Epithelial cell of proximal tubule (primary cell): ENCODE data around the gene MAN2A2. TPM values are rescaled to one million over a fixed set of nuclear protein-coding genes. Genes with fewer than 3 reads are reported as not detected.

Experiments used
- DNase-seq: peaks from one replicate; pipeline ENCODE4 v3.0.0-alpha.2; 2011; ENCODE audit warnings: low read depth
- H3K4me3 ChIP-seq: 2 replicates; pipeline ENCODE4 v1.5.1; 2011; ENCODE audit warnings: low read depth, mild to moderate bottlenecking, low read length
- total RNA-seq: library from RNA; depleted of rRNA; stranded (reverse); fragments of >200 nt; gene quantifications from 2 replicates; pipeline ENCODE4 v1.2.3, GENCODE V29; 2015
- TF ChIP-seq, protein P1 (sequence below): conservative IDR thresholded peaks from 2 replicates; pipeline ENCODE4 v1.5.1; 2012; ENCODE audit warnings: low read depth, mild to moderate bottlenecking, low read length

MAN2A2 gene
- total RNA-seq, 1 donor from 2014 or later = 25.3 TPM

GRCh38 chr15:90860942-90861675, 42.0 kb upstream of the MAN2A2 start:
- no peak for DNase-seq
- TF ChIP-seq, protein P1, sequence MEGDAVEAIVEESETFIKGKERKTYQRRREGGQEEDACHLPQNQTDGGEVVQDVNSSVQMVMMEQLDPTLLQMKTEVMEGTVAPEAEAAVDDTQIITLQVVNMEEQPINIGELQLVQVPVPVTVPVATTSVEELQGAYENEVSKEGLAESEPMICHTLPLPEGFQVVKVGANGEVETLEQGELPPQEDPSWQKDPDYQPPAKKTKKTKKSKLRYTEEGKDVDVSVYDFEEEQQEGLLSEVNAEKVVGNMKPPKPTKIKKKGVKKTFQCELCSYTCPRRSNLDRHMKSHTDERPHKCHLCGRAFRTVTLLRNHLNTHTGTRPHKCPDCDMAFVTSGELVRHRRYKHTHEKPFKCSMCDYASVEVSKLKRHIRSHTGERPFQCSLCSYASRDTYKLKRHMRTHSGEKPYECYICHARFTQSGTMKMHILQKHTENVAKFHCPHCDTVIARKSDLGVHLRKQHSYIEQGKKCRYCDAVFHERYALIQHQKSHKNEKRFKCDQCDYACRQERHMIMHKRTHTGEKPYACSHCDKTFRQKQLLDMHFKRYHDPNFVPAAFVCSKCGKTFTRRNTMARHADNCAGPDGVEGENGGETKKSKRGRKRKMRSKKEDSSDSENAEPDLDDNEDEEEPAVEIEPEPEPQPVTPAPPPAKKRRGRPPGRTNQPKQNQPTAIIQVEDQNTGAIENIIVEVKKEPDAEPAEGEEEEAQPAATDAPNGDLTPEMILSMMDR = no peak

GRCh38 chr15:90862487-90862886, 40.6 kb upstream of the MAN2A2 start:
- H3K4me3 ChIP-seq = no peak overlapping the region
- DNase-seq = no peak
- TF ChIP-seq, protein P1 = no peak

More at GRCh38 chr15:90860942-90861675, 42.0 kb upstream of the MAN2A2 start:
- no peak overlapping the region for H3K4me3 ChIP-seq

DNA sequence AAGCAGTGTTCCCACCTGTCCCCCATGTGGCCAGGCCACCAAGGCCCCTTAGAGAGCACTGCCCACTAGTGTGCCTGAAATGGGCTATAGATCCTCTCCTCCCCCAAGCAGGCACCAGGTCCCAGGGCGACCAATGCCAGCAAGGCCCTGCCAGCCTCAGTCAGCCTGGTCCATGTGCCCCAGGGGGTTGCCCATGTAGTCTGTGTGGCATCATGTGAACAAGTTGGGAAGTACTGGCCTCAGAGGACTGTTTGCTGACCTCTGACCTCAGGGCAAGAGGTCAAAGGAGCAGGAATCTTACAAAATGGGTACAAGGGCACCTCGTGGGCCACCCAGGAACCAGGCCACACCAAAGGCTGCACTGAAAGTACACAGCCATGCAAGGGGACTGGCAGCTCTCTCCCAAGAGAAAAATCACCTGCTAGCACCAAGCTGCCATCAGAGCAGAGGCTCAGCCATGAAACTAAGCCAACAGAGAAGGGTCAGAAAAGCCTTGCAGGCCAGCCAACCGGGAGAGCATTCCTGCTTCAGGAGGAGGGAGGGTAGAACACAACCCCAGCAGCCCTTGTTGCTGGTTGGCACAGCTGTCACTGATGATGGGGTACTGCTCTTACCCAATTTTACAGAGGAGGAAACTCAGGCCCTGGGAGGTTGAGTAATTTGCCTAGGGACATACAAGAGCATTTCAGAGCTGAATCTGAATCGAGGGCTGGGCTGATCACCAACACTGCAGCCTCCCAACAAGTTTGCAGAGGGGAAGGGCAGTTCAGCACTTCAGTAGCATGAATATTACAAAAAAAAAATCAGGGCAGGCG, 39.9 kb upstream of the MAN2A2 start:
- no peak overlapping the region for H3K4me3 ChIP-seq
- DNase-seq = no peak
- TF ChIP-seq, protein P1 = no peak

DNA sequence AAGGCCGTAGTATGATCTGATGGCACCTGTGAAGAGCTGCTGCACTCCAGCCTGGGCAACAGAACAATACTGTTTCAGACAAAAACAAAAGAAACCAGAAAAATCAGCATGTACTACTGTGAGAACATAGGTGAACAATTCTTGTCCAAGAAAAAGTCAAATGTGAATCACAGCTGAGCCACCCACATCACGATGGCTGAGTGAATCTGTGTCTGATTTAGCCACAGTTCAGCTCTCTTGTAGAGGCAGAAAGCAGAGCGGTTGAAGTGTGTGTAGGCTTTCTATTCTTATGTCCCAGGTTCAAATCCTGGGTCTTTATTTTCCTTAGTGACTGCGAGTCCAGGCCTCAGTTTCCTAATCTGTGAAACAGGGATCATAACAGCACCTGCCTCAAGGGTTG, 39.1 kb upstream of the MAN2A2 start:
- TF ChIP-seq, protein P1 = no peak

GRCh38 chr15:90864507-90864906, 38.6 kb upstream of the MAN2A2 start:
- no peak overlapping the region for H3K4me3 ChIP-seq
- TF ChIP-seq, protein P1 = no peak
- DNase-seq = no peak

More for the DNA sequence above, 39.1 kb upstream of the MAN2A2 start:
- no peak overlapping the region for H3K4me3 ChIP-seq
- no peak for DNase-seq

GRCh38 chr15:90865702-90866101, 37.4 kb upstream of the MAN2A2 start:
- H3K4me3 ChIP-seq = no peak overlapping the region
- TF ChIP-seq, protein P1 = no peak
- no peak for DNase-seq
